Gastrocnemius medialis (tissue), 4 donors: Measurements from ENCODE around the gene TRAF2. TPM values are rescaled to one million over a fixed set of nuclear protein-coding genes. Genes with fewer than 3 reads are reported as not detected.
A peak's percentile ranks its signal among the peaks of the same experiment; 100 is the strongest.
"Not testable (repeated sequence)": the region's sequence is repeated elsewhere in the genome, so short reads cannot be mapped to it uniquely, and the experiment has no call there.

Experiments
- ATAC-seq, 2 donors: fragments of 150-250 bp; one replicate each; pipeline ENCODE4 v1.9.1; 2016
- DNase-seq, 2 donors: peaks; one replicate each; pipeline ENCODE4 v3.0.0-alpha.2; 2019
- H3K27ac ChIP-seq, 4 donors: fragments of 200-600 bp; sonication (generic); 1 replicate in 1 of 4; 2 replicates in 3 of 4; pipeline ENCODE4 v1.5.1; 2016 to 2018; ENCODE audit warnings: mild to moderate bottlenecking in 2 of 4, moderate library complexity in 1 of 4
- H3K27me3 ChIP-seq, 3 donors: fragments of 200-600 bp; sonication (generic) in 2 of 3; 1 replicate in 1 of 3; 2 replicates in 2 of 3; pipeline versions ENCODE4 v1.5.1 to v1.6.0; 2016 to 2019; ENCODE audit warnings: mild to moderate bottlenecking in 1 of 3, moderate library complexity in 1 of 3
- H3K36me3 ChIP-seq, 2 donors: fragments of 200-600 bp; sonication (generic) in 1 of 2; one replicate each; pipeline ENCODE4 v1.5.1; 2017 to 2018
- H3K4me1 ChIP-seq, 2 donors: fragments of 200-600 bp; sonication (generic) in 1 of 2; one replicate each; pipeline ENCODE4 v1.5.1; 2016 to 2017; ENCODE audit warnings: mild to moderate bottlenecking in 2 of 2
- H3K4me3 ChIP-seq, 4 donors: fragments of 200-600 bp; sonication (generic) in 3 of 4; 1 replicate in 1 of 4; 2 replicates in 3 of 4; pipeline ENCODE4 v1.5.1; 2016 to 2019; ENCODE audit warnings: mild to moderate bottlenecking in 2 of 4
- H3K9me3 ChIP-seq, 3 donors: fragments of 200-600 bp; sonication (generic) in 2 of 3; 1 replicate in 1 of 3; 2 replicates in 2 of 3; pipeline ENCODE4 v1.5.1; 2016 to 2019
- POLR2A ChIP-seq, 2 donors: fragments of 450-650 bp; IDR thresholded peaks; one replicate each; pipeline ENCODE4 v1.6.1; 2017; ENCODE audit warnings: antibody characterized with exemption in 2 of 2, mild to moderate bottlenecking in 2 of 2, moderate library complexity in 2 of 2
- in situ Hi-C, 4 donors: fragments of 200-750 bp; cut with MboI; loops; one replicate each; pipeline versions ENCODE4 v1.15.0 to v1.8.0; 2017; ENCODE audit warnings: low sequenced_read_pairs in 4 of 4
- intact Hi-C: fragments of 100-400 bp; cut with DNase I; formaldehyde crosslinking; loops from one replicate; pipeline ENCODE4 v1.15.1; 2023; ENCODE audit warnings: low total_unique reads
- total RNA-seq, 4 donors: library from RNA; depleted of rRNA; stranded (reverse); fragments of >200 nt; gene quantifications; one replicate each; pipeline versions ENCODE4 v1.1.0 to v1.2.3, GENCODE V29; 2016
- TF ChIP-seq, protein P1 (sequence below), 5 experiments: fragments of 450-650 bp in 3 of 5; fragments of 200-600 bp in 2 of 5; sonication (generic) in 2 of 5; IDR thresholded peaks in 4 of 5; conservative IDR thresholded peaks in 1 of 5; 1 replicate in 4 of 5; 2 replicates in 1 of 5; pipeline ENCODE4 v1.5.1; 2016 to 2019; ENCODE audit warnings: antibody characterized with exemption in 5 of 5, mild to moderate bottlenecking in 3 of 5, moderate library complexity in 3 of 5

The TRAF2 gene
- total RNA-seq, 4 donors from 2014 or later: 3.5 to 6.6 (median 4.8) TPM

DNA sequence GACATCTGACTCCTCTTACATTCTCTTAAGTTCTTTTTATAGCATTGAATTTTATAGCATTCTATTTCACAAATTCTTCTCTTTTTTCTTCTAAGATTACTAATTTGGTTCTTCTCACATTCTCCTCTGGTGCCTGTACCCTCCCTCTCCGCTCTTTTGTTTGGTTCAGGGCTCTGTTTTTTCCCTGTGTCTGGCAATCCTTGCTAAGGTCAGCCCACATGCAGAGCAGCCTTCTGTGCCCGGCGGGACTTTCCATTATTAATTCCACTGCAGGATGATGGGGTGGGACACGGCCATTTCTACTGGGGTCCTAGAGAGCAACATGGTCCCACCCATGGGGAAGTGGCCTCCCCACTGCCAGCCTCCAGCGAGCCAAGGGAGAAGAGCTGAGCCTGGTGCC, 9.8 kb upstream of the TRAF2 start:
- Histone ChIP-seq H3K4me3 (no peak overlapping the region), H3K27ac (no peak overlapping the region), H3K36me3 (no peaks in the 10 kb centered on the region), H3K9me3 (no peaks in the 10 kb centered on the region), H3K27me3 (no peaks in the 10 kb centered on the region), H3K4me1 (no peaks in the 10 kb centered on the region)
- no peak for DNase-seq
- TF ChIP-seq, protein P1, sequence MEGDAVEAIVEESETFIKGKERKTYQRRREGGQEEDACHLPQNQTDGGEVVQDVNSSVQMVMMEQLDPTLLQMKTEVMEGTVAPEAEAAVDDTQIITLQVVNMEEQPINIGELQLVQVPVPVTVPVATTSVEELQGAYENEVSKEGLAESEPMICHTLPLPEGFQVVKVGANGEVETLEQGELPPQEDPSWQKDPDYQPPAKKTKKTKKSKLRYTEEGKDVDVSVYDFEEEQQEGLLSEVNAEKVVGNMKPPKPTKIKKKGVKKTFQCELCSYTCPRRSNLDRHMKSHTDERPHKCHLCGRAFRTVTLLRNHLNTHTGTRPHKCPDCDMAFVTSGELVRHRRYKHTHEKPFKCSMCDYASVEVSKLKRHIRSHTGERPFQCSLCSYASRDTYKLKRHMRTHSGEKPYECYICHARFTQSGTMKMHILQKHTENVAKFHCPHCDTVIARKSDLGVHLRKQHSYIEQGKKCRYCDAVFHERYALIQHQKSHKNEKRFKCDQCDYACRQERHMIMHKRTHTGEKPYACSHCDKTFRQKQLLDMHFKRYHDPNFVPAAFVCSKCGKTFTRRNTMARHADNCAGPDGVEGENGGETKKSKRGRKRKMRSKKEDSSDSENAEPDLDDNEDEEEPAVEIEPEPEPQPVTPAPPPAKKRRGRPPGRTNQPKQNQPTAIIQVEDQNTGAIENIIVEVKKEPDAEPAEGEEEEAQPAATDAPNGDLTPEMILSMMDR (IDR thresholded peaks at IDR 0.05 in 4 of 5, conservative IDR thresholded peaks at IDR 0.05 in 1 of 5): no peak
- TF ChIP-seq POLR2A (IDR thresholded peaks at IDR 0.05): no peak
- intact Hi-C loops (no loop called here), in situ Hi-C loops (no loop called here)
- ATAC-seq: no peak

DNA sequence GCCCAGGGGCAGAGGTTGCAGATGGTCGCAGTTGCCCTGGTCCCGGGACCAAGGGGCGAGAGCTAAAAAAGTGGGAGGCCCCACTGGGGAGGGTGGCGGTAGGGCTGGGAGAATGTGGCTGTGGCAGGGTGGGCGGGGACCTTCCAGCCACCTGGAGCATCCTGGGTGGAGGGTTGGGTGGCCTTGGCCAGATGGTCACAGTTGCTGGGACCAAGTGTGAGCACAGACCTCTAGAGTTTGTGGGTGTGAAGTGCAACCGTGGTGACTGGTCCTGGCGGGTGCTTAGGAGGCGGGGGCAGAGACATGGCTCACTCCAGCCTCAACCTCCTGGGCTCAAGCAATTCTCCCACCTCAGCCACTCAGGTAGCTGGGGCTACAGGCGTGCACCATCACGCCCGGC, 5.7 kb upstream of the TRAF2 start:
- DNase-seq (no peak), ATAC-seq (no peak)
- Histone ChIP-seq H3K27ac (no peak overlapping the region), H3K27me3 (no peaks in the 10 kb centered on the region), H3K4me3 (no peak overlapping the region), H3K9me3 (no peaks in the 10 kb centered on the region), H3K36me3 (no peaks in the 10 kb centered on the region), H3K4me1 (peaks cover 0 to 4% of the 10 kb centered on the region in 2 donors)
- in situ Hi-C loops (no loop called here), intact Hi-C loops (no loop called here)
- TF ChIP-seq POLR2A (IDR thresholded peaks at IDR 0.05): no peak

DNA sequence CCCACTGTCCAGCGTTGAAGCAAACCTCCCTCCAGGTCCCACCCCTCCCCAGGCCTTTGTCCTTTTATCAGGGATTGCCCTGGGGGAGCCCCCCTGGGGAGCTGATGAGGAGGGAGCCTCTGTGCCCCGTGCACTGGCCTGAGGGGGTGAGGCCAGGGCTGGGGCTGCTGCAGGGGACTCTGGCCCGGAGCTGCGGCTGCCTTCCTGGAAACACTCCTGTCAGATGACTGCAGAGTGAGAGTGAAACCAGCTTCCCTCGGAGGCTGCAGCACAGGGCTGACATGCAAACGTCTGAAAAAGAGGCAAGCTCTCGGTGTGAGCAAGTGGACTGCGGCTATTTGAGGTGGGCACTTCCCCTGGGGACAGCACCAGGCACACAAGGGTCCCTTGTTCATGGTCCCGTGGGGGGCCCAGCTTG, 4.6 kb upstream of the TRAF2 start:
- ATAC-seq (no peak), DNase-seq (no peak)
- H3K27me3 ChIP-seq: no peaks in the 10 kb centered on the region
- TF ChIP-seq POLR2A (IDR thresholded peaks at IDR 0.05): no peak
- TF ChIP-seq, protein P1 (IDR thresholded peaks at IDR 0.05 in 4 of 5, conservative IDR thresholded peaks at IDR 0.05 in 1 of 5): no peak
- peak overlapping the region in 1 of 4 donors; percentile 20 for H3K27ac ChIP-seq
- peaks cover 0 to 4% of the 10 kb centered on the region in 2 donors for H3K4me1 ChIP-seq
- no peak overlapping the region for H3K4me3 ChIP-seq
- H3K9me3 ChIP-seq: no peaks in the 10 kb centered on the region
- in situ Hi-C loops (no loop called here), intact Hi-C loops (no loop called here)
- H3K36me3 ChIP-seq: no peaks in the 10 kb centered on the region

DNA sequence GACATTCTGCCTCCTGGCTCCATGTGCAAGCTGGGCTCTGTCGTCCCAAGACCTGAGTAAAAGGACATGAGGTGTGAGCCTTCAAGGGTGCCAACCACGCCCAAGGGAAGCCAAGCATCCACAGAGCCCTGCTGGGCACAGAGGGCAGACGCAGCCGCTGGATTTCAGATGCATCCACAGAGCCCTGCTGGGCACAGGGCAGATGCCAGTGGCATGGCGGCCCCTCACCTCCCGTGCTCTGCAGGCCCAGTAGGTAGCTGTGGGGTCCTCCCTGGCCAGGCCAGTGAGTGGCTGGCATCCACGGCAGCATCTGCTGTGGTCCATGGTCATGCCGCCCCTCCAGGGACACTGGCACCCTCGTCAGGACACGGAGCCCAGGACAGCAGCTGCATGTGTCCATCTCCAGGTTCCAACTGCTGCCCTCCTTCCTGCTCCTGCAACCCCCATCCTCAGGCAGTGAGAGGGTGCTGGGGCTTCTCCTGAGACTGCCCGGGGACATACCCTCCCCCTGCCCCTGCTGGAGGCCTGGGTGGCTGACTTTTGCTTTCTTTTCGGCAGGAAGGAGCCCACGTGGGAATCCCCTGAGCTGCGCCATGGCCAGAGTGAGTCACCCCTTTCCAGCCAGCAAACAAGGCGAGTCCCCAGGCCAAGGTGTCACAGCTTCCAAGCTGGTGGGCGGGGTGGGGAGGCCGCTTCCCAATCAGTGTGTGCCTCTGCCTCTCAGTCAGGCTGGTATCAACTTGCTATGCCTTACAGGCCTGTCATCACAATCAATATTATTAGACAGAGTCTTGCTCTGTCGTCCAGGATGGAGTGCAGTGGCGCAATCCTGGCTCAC, 4.0 kb upstream of the TRAF2 start:
- no peaks in the 10 kb centered on the region for H3K9me3 ChIP-seq
- ATAC-seq (no peak), DNase-seq (peak in 1 of 2 donors; percentile 50)
- H3K27me3 ChIP-seq: no peaks in the 10 kb centered on the region
- H3K36me3 ChIP-seq: no peaks in the 10 kb centered on the region
- in situ Hi-C loops: no loop called here
- TF ChIP-seq, protein P1 (IDR thresholded peaks at IDR 0.05 in 4 of 5, conservative IDR thresholded peaks at IDR 0.05 in 1 of 5): no peak
- no peak for TF ChIP-seq POLR2A (IDR thresholded peaks at IDR 0.05)
- peaks cover 6 to 8% of the 10 kb centered on the region in 2 donors for H3K4me1 ChIP-seq
- peak overlapping the region in 2 of 4 donors; percentile 20 to 36 for H3K27ac ChIP-seq
- peak overlapping the region in 3 of 4 donors; percentile 21 to 30 (median 27) for H3K4me3 ChIP-seq
- intact Hi-C loops: no loop called here

DNA sequence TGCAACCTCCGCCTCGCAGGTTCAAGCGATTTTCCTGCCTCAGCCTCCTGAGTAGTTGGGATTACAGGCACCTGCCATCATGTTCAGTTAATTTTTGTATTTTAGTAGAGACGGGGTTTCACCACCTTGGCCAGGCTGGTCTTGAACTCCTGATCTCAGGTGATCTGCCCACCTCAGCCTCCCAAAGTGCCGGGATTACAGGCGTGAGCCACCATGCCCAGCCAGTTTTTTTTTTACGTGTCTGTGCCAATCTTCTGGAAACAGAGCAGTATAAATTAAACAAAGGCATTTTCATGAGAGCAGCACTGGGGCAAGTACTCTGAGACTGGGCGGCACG, 3.4 kb upstream of the TRAF2 start:
- H3K36me3 ChIP-seq, H3K27me3 ChIP-seq, H3K9me3 ChIP-seq, H3K4me3 ChIP-seq, DNase-seq, in situ Hi-C loops, ATAC-seq, intact Hi-C loops: not testable (repeated sequence)
- peaks cover 12 to 13% of the 10 kb centered on the region in 2 donors for H3K4me1 ChIP-seq
- peak overlapping the region in 1 of 4 donors; percentile 10 for H3K27ac ChIP-seq

DNA sequence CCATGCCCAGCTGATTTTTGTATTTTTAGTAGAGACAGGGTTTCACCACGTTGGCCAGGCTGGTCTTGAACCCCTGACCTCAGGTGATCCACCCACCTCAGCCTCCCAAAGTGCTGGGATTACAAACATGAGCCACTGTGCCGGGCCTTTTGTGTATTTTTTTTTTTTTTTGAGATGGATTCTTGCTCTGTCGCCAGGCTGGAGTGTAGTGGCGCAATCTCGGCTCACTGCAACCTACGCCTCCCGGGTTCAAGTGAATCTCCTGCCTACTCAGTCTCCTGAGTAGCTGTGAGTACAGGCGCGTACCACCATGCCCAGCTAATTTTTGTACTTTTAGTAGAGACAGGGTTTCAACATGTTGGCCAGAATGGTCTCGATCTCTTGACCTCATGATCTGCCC, 2.6 kb upstream of the TRAF2 start:
- H3K9me3 ChIP-seq, H3K27me3 ChIP-seq, intact Hi-C loops, in situ Hi-C loops, DNase-seq, H3K4me3 ChIP-seq, ATAC-seq, H3K36me3 ChIP-seq, H3K27ac ChIP-seq: not testable (repeated sequence)
- H3K4me1 ChIP-seq: peaks cover 13 to 14% of the 10 kb centered on the region in 2 donors
